Measurements from ENCODE around the gene EIF2B5.

EIF2B5 gene

GRCh38 chr3:184177767-184178306 lies 42.7 kb downstream of the EIF2B5 start:
- Histone ChIP-seq H3K4me1 (ENCODE audit: insufficient read depth, insufficient read length) (peaks cover 13% of the 10 kb centered on the region), H3K9me3 (ENCODE audit: insufficient read depth, low read length) (no peaks in the 10 kb centered on the region), H3K4me3 (ENCODE audit: insufficient read length, low read depth) (peak overlapping the region; percentile 100), H3K9ac (ENCODE audit: insufficient read length, low read depth) (peak overlapping the region; percentile 90), H3K27me3 (ENCODE audit: insufficient read depth, insufficient read length) (no peaks in the 10 kb centered on the region), H3K36me3 (ENCODE audit: insufficient read depth, insufficient read length, low read length) (peaks cover 80% of the 10 kb centered on the region)
- no peak for DNase-seq (ENCODE audit: low read depth, low spot score)
- TF ChIP-seq YY1 (IDR thresholded peaks at IDR 0.05; ENCODE audit: insufficient read depth, insufficient read length) (no peak), ZNF274 (IDR thresholded peaks at IDR 0.05; ENCODE audit: low read depth, low read length) (no peak), SUZ12 (IDR thresholded peaks at IDR 0.05; ENCODE audit: extremely low read depth, insufficient read depth, insufficient read length) (no peak)

DNA sequence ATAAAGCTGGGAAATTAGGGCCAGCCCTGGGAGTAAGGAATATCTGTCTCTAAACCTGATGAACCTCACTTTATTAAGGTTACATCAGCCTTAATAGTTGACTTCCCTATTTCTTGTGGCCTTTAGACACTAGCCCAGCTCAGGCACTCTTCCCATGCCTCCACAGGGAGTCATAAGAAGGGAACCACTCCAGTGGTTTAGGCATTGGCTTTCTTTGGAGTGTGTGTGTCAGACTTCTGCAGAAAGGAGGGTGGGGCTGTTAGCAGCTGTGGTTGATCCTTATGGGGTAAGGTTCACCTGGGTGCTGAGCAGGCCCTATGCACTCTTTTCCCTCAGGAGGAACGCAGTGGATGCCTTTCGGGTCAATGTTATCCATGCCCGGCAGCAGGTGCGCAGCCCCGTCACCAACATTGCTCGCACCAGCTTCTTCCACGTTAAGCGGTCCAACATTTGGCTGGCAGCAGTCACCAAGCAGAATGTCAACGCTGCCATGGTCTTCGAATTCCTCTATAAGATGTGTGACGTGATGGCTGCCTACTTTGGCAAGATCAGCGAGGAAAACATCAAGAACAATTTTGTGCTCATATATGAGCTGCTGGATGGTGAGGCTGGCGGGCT lies 43.5 kb downstream of the EIF2B5 start:
- no peaks in the 10 kb centered on the region for H3K27me3 ChIP-seq (ENCODE audit: insufficient read depth, insufficient read length)

GRCh38 chr3:184180165-184180564 lies 45.0 kb downstream of the EIF2B5 start:
- TF ChIP-seq YY1 (IDR thresholded peaks at IDR 0.05; ENCODE audit: insufficient read depth, insufficient read length) (no peak), ZNF274 (IDR thresholded peaks at IDR 0.05; ENCODE audit: low read depth, low read length) (no peak), SUZ12 (IDR thresholded peaks at IDR 0.05; ENCODE audit: extremely low read depth, insufficient read depth, insufficient read length) (no peak)
- Histone ChIP-seq H3K9me3 (ENCODE audit: insufficient read depth, low read length) (no peaks in the 10 kb centered on the region), H3K36me3 (ENCODE audit: insufficient read depth, insufficient read length, low read length) (peaks cover 86% of the 10 kb centered on the region), H3K4me1 (ENCODE audit: insufficient read depth, insufficient read length) (peaks cover 20% of the 10 kb centered on the region), H3K9ac (ENCODE audit: insufficient read length, low read depth) (no peak overlapping the region), H3K4me3 (ENCODE audit: insufficient read length, low read depth) (no peak overlapping the region), H3K27me3 (ENCODE audit: insufficient read depth, insufficient read length) (no peaks in the 10 kb centered on the region)
- DNase-seq (ENCODE audit: low read depth, low spot score): no peak

More for the DNA sequence above, 43.5 kb downstream of the EIF2B5 start:
- no peaks in the 10 kb centered on the region for H3K9me3 ChIP-seq (ENCODE audit: insufficient read depth, low read length)
- TF ChIP-seq SUZ12 (IDR thresholded peaks at IDR 0.05; ENCODE audit: extremely low read depth, insufficient read depth, insufficient read length) (no peak), ZNF274 (IDR thresholded peaks at IDR 0.05; ENCODE audit: low read depth, low read length) (no peak), YY1 (IDR thresholded peaks at IDR 0.05; ENCODE audit: insufficient read depth, insufficient read length) (no peak)
- no peak for DNase-seq (ENCODE audit: low read depth, low spot score)
- no peak overlapping the region for H3K9ac ChIP-seq (ENCODE audit: insufficient read length, low read depth)
- no peak overlapping the region for H3K4me3 ChIP-seq (ENCODE audit: insufficient read length, low read depth)
- H3K4me1 ChIP-seq (ENCODE audit: insufficient read depth, insufficient read length): peaks cover 17% of the 10 kb centered on the region
- H3K36me3 ChIP-seq (ENCODE audit: insufficient read depth, insufficient read length, low read length): peaks cover 81% of the 10 kb centered on the region

- Histone ChIP-seq H3K4me3 (ENCODE audit: insufficient read length, low read depth) (no peak overlapping the region), H3K9ac (ENCODE audit: insufficient read length, low read depth) (no peak overlapping the region), H3K36me3 (ENCODE audit: insufficient read depth, insufficient read length, low read length) (peaks cover 80% of the 10 kb centered on the region)
These were observed 46.4 kb downstream of the EIF2B5 start for GRCh38 chr3:184181596-184181995.

GRCh38 chr3:184183679-184184078 lies 48.5 kb downstream of the EIF2B5 start:
- Histone ChIP-seq H3K4me3 (ENCODE audit: insufficient read length, low read depth) (no peak overlapping the region), H3K9me3 (ENCODE audit: insufficient read depth, low read length) (no peaks in the 10 kb centered on the region), H3K27me3 (ENCODE audit: insufficient read depth, insufficient read length) (no peaks in the 10 kb centered on the region), H3K9ac (ENCODE audit: insufficient read length, low read depth) (no peak overlapping the region), H3K36me3 (ENCODE audit: insufficient read depth, insufficient read length, low read length) (peaks cover 79% of the 10 kb centered on the region), H3K4me1 (ENCODE audit: insufficient read depth, insufficient read length) (peaks cover 6% of the 10 kb centered on the region)
- no peak for DNase-seq (ENCODE audit: low read depth, low spot score)
- TF ChIP-seq SUZ12 (IDR thresholded peaks at IDR 0.05; ENCODE audit: extremely low read depth, insufficient read depth, insufficient read length) (no peak), YY1 (IDR thresholded peaks at IDR 0.05; ENCODE audit: insufficient read depth, insufficient read length) (no peak), ZNF274 (IDR thresholded peaks at IDR 0.05; ENCODE audit: low read depth, low read length) (no peak)

More at GRCh38 chr3:184181596-184181995, 46.4 kb downstream of the EIF2B5 start:
- Histone ChIP-seq H3K4me1 (ENCODE audit: insufficient read depth, insufficient read length) (peaks cover 20% of the 10 kb centered on the region), H3K9me3 (ENCODE audit: insufficient read depth, low read length) (no peaks in the 10 kb centered on the region), H3K27me3 (ENCODE audit: insufficient read depth, insufficient read length) (no peaks in the 10 kb centered on the region)
- no peak for DNase-seq (ENCODE audit: low read depth, low spot score)
- no peak for TF ChIP-seq YY1 (IDR thresholded peaks at IDR 0.05; ENCODE audit: insufficient read depth, insufficient read length)
- TF ChIP-seq SUZ12 (IDR thresholded peaks at IDR 0.05; ENCODE audit: extremely low read depth, insufficient read depth, insufficient read length): no peak
- no peak for TF ChIP-seq ZNF274 (IDR thresholded peaks at IDR 0.05; ENCODE audit: low read depth, low read length)

GRCh38 chr3:184184546-184185230 lies 49.5 kb downstream of the EIF2B5 start:
- Histone ChIP-seq H3K36me3 (ENCODE audit: insufficient read depth, insufficient read length, low read length) (peaks cover 79% of the 10 kb centered on the region), H3K4me1 (ENCODE audit: insufficient read depth, insufficient read length) (peaks cover 6% of the 10 kb centered on the region), H3K4me3 (ENCODE audit: insufficient read length, low read depth) (peak overlapping the region; percentile 26), H3K9me3 (ENCODE audit: insufficient read depth, low read length) (no peaks in the 10 kb centered on the region), H3K27me3 (ENCODE audit: insufficient read depth, insufficient read length) (no peaks in the 10 kb centered on the region), H3K9ac (ENCODE audit: insufficient read length, low read depth) (peak overlapping the region; percentile 84)
- no peak for TF ChIP-seq YY1 (IDR thresholded peaks at IDR 0.05; ENCODE audit: insufficient read depth, insufficient read length)
- TF ChIP-seq ZNF274 (IDR thresholded peaks at IDR 0.05; ENCODE audit: low read depth, low read length): no peak
- no peak for TF ChIP-seq SUZ12 (IDR thresholded peaks at IDR 0.05; ENCODE audit: extremely low read depth, insufficient read depth, insufficient read length)
- no peak for DNase-seq (ENCODE audit: low read depth, low spot score)

Measured in NT2/D1 (cell line).